ENCODE data around the gene TMBIM4.

- TF ChIP-seq CEBPB (IDR thresholded peaks at IDR 0.05; ENCODE audit: low read depth, low read length) (peak; percentile 100), RCOR1 (IDR thresholded peaks at IDR 0.05; ENCODE audit: insufficient replicate concordance, low read length) (no peak), POLR2A (IDR thresholded peaks at IDR 0.05; ENCODE audit: low read depth, low read length) (no peak), MXI1 (IDR thresholded peaks at IDR 0.05; ENCODE audit: borderline replicate concordance, low read depth, low read length) (no peak), CTCF (conservative IDR thresholded peaks at IDR 0.05; ENCODE audit: low read depth, low read length) (peak; percentile 77), MAZ (IDR thresholded peaks at IDR 0.05; ENCODE audit: borderline replicate concordance, low read depth, low read length) (no peak), FOS (IDR thresholded peaks at IDR 0.05; ENCODE audit: low read depth, low read length) (no peak), MAFK (IDR thresholded peaks at IDR 0.05; ENCODE audit: low read depth, low read length) (no peak), BHLHE40 (IDR thresholded peaks at IDR 0.05; ENCODE audit: low read depth, low read length) (no peak)
- TF ChIP-seq, protein P1, sequence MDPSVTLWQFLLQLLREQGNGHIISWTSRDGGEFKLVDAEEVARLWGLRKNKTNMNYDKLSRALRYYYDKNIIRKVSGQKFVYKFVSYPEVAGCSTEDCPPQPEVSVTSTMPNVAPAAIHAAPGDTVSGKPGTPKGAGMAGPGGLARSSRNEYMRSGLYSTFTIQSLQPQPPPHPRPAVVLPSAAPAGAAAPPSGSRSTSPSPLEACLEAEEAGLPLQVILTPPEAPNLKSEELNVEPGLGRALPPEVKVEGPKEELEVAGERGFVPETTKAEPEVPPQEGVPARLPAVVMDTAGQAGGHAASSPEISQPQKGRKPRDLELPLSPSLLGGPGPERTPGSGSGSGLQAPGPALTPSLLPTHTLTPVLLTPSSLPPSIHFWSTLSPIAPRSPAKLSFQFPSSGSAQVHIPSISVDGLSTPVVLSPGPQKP (IDR thresholded peaks at IDR 0.05; ENCODE audit: borderline replicate concordance, low read depth, low read length) = no peak
Measured at GRCh38 chr12:66107451-66107915, 62.3 kb downstream of the TMBIM4 start.

All from IMR-90 (cell line).